Esophagus squamous epithelium (tissue), 4 donors: ENCODE data around the gene NSG1.

Experiments used
- CTCF ChIP-seq, 6 experiments: fragments of 450-650 bp in 4 of 6; fragments of 200-600 bp in 2 of 6; sonication (generic) in 2 of 6; IDR thresholded peaks; one replicate each; pipeline ENCODE4 v1.5.1; 2016 to 2019; ENCODE audit warnings: antibody characterized with exemption in 6 of 6, mild to moderate bottlenecking in 4 of 6, moderate library complexity in 4 of 6
- POLR2A ChIP-seq, 4 donors: fragments of 450-650 bp; IDR thresholded peaks; one replicate each; pipeline ENCODE4 v1.6.1; 2017; ENCODE audit warnings: antibody characterized with exemption in 4 of 4, mild to moderate bottlenecking in 4 of 4, moderate library complexity in 3 of 4

GRCh38 chr4:4396628-4397440, 9.9 kb downstream of the NSG1 start:
- no peak for TF ChIP-seq POLR2A (IDR thresholded peaks at IDR 0.05)
- TF ChIP-seq CTCF (IDR thresholded peaks at IDR 0.05) = no peak
